Activated naive CD4-positive, alpha-beta T cell treated with anti-CD3 and anti-CD28 coated beads, Interleukin-2, amount 50 U/mL, for 16 hours (primary cell): ENCODE results near the gene CCDC149.
"Not testable (repeated sequence)": the region's sequence is repeated elsewhere in the genome, so short reads cannot be mapped to it uniquely, and the experiment has no call there.

ENCODE experiments used
- DNase-seq: peaks from one replicate; pipeline ENCODE4 v3.0.0-alpha.2; 2020

Gene CCDC149

DNA sequence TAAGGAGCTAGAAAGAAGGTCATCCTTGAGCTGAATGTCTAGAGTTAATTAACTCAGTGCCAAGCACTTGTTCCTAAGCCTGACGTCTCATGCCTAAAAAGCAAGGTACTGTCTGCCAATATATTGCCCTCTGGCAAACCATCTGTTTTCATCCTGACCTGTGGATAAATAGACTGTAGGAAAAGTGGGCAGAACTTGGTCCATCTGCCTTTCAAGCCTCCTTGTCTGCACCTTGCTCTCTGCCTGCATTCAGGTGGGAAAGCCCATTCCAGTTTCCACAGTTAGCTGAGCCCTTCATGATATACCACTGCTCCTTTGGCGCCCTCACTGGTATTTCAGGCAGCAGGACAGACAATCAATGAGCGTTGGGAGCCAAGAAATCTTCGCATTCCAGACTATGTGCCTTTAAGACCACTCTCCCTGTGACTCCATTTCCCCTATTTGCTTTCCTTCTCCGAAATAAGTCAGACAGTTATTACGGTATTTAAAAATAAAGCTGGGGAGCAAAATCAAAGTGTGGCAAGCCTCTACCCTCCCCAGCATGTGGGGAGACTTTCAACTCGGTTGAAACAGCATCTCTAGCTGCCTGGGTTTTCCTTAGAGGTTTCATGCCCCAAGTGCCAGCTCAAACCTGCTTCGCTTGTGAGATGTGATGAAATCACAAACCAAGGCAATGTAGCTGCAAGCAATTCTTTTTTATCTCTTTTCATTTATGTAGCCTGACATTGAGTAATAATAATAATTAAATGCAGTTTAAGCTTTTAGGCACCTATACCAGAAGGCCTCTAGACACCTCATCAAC lies 2.5 kb upstream of the CCDC149 start:
- DNase-seq, result no peak

DNA sequence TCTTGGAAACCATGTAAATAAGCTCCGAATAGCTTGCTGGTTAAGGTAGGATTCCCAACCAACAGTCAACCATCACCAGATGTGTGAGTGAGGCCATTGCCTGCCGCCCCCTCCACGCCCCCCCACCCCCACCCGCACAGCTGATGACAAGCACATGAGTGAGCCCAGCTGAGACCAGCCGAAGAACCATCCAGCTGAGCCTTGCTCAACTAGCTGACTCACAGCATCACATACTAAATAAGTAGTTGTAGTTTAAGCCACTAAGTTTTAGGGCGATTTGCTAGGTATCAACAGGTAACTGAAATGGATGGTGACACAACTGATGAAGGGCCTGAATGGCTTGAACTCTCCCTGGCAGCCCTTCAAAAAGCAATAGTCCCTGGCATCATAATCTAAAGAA lies 1.6 kb upstream of the CCDC149 start:
- no peak for DNase-seq

GRCh38 chr4:24913119-24913485 lies 260 bp upstream of the CCDC149 start:
- DNase-seq, result no peak

- DNase-seq, result no peak
These were observed 2.3 kb downstream of the CCDC149 start for GRCh38 chr4:24910499-24910898.

GRCh38 chr4:24909606-24910005 lies 3.2 kb downstream of the CCDC149 start:
- DNase-seq, result not testable (repeated sequence)

DNA sequence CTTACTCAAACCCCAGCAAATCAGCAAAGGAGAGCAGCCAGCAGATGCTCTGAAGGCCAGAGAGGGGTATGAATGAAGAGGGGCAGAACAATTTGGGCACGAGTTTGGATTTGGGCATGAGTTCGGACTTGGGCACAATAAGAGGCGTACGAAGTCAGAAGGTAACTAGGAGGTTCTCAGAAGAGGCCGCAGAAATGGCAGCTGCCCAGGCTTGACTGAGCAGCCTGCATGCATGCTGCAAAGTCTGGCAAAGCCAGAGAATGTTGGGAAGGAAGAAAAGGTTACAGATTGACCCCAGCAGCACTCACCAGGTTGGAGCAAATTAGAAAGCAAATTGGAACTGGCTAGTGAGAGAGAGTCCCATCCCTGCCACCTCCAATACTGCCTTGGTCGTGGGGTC lies 15.2 kb downstream of the CCDC149 start:
- no peak for DNase-seq

DNA sequence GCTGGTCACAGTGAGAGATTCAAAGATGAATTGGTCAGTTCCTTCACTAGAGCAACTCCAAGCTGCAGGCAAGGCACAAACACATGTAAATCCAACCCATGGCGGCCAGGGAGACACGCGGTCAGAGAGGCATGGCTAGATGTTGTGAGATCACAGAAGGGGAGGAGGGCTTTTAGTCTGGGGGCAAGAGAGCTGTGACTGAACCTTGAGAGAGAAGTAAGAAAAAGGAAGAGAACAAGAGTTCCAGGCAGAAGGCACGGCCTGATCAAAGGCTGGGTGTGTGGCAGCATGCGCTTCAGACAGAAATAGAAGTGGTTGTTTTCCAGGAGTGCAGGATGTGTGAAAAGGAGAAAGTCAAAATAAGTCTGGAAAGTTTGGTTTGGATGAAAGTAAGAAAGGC lies 15.9 kb downstream of the CCDC149 start:
- DNase-seq, result no peak

DNA sequence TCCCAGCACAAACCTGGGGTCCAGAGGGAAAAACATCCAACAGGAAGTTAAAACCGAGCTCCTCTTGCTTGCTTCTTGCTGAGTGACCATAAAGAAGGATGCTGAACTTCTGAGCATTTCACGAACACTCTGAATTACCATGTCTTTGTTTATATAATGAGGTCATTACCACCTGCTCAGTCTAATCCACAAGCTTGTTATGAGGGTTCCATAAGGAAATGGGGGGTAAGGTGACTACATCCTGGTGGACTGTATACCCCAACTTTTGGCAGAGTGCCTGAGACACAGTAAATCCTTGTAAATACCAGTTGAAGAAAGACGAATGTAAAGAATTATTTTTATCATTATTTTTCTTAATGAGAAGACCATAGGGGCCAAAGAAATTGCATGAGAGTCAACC lies 16.8 kb downstream of the CCDC149 start:
- DNase-seq, result no peak

GRCh38 chr4:24895461-24895860 lies 17.4 kb downstream of the CCDC149 start:
- DNase-seq, result no peak

DNA sequence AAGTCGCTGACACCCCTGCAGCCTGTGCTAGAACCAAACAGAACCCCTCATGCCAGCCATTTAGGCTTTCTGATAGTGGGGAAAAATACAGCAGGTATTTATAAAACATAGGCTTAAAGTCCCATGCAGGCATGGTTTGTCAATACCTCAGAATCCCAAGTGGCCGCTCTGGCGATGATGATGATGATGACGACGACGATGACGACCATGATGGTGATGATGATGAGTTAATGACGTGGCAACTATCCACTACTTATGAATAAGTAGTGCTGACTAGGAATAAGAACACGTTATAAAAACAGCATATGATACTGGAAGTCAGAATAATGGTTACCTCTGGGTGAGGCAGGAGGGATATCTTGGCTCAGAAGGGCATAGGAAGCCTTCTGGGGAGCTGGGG lies 18.0 kb downstream of the CCDC149 start:
- DNase-seq, result no peak

DNA sequence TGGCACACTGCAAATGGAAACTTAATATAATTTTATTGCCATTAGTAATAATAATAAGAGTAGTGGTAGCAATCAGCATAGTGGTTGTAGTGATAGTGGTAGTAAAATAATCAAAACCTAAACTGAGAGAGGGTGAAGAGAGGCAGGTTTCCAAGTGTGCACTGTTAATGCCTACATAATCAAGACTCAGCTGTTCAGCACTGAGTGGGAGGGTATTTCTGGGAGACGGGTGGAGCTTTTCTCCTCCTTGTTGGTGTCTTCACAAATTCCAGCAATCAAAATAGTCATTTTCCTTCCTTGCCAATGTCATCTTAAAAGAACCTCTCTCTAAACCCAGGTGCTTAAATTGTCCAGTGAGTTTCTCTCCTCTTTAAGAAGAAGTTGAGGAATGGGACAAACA lies 18.6 kb downstream of the CCDC149 start:
- DNase-seq, result no peak

- no peak for DNase-seq
These were observed 20.1 kb downstream of the CCDC149 start for GRCh38 chr4:24892778-24893177.

DNA sequence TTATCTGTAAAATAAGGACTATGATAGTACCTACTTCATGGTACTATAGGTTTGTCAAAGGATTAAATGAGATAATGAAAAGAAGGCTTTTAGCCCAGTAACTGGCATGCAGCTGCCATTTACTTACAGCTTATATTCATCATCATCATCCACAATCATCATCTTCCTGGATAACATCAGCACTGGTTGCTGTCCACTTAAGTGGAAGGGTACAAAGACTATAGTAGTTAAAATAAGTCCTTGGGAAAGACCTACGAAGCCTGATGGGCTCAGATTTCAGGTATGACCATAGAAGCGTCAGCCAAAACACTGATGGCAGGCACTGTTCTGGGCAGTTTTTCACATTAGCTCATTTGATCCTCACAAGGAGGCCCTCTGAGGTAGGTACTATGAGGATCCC lies 20.6 kb downstream of the CCDC149 start:
- DNase-seq, result no peak

DNA sequence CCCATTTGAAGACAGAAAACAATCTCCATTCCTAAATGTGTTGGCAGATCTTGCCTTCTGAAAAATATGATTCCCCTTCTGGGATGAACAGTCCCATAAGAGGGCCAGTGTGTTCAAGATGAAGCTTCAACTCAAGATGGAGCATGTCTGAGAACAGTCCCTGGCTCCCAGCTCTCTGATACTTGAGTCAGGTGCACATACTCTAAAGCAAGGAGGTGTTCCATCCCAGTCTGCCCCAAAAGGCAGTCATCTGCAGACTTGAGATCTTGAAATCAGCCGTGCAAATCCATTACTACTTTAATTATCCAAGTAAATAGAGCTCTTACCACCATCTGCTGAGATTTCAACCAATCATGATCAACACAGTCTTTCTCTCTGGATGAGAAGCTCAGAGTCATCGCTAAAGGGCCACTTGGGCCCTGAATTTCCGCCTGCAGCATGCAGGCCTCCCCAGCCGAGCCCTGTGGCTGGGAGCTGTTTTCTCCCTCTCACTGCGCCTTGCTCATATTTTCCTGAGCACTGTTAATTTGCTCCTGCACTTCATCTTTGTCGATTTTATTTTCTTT lies 22.2 kb downstream of the CCDC149 start:
- no peak for DNase-seq

GRCh38 chr4:24889991-24890390 lies 22.9 kb downstream of the CCDC149 start:
- DNase-seq, result no peak

DNA sequence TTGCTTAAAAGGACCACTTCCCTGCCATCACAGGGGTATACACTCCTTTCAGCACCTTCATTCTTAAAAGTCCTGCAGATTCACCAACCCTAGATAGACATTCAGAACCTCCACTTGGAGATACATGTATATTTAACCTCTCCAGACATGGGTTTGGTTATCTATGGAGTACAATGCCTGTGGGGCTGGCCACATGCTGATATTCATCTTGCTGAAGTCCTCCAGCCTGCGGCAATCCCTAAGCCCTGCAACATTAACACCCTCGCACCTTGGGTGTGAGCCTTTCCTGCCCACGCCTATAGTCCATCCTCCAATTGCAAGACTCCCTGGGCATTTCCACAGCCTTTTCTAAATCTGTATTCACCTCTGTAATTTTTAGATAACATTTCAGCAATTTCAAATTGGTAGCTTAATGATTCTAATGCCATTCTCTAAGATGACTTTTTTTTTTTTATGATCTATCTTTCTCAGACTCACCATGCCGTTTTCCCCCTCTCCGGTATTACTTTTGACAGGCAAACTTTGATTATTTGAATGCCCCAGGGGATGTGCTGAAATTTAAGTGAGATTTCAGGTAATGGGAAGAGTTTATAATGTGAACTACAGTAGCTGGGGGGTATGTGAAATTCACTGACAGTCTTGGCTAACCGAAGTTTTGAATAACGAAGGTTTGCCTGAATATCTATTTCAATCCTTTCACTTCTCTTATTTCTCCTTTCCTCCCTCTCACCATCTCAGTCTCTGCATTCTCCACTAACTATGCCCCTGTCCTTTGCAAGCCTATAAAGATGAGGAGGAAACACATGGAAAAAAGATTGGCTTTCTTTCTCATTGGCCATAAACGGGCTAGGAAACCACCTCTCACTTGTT lies 24.1 kb downstream of the CCDC149 start:
- no peak for DNase-seq

- no peak for DNase-seq
These were observed 24.9 kb downstream of the CCDC149 start for GRCh38 chr4:24887881-24888430.

- no peak for DNase-seq
These were observed 26.2 kb downstream of the CCDC149 start for GRCh38 chr4:24886596-24886995.

DNA sequence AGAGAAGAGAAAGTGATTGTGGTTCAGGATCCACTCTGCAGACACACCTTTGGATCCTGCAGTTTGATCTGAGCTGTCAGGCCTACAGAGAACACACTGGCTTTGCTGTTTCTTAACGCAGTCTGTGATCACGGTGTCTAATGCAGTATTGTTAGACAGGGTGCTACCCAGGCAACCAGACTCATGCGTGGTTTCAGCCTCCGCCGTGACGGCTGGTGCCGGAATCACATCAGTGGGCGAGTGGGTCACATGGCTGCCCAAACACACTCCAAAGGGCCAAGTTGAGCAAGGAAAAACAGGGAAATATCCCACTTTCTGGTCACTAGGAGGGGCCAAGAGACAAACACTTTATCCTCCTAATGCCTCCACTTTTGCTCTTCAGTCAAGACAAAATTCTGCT lies 27.5 kb downstream of the CCDC149 start:
- no peak for DNase-seq

- DNase-seq, result no peak
These were observed 27.9 kb downstream of the CCDC149 start for GRCh38 chr4:24884902-24885301.

- DNase-seq, result no peak
These were observed 31.2 kb downstream of the CCDC149 start for GRCh38 chr4:24881508-24882196.

DNA sequence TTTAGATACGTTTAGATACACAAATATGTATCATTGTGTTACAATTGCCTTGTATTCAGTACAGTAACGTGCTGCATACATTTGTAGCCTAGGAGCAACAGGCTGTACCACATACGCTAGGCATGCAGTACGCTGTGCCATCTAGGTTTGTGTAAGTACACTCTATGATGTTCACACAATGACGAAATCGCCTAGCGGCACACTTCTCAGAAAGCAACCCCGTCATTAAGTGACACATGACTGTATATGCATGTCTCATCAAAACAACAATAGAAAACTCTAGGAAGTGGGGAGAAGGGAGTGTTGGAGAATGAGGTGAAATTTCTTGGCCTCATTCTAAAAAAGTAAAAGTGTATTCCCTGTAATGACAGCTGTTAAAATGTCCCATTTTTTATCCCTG lies 32.7 kb downstream of the CCDC149 start:
- DNase-seq, result no peak

DNA sequence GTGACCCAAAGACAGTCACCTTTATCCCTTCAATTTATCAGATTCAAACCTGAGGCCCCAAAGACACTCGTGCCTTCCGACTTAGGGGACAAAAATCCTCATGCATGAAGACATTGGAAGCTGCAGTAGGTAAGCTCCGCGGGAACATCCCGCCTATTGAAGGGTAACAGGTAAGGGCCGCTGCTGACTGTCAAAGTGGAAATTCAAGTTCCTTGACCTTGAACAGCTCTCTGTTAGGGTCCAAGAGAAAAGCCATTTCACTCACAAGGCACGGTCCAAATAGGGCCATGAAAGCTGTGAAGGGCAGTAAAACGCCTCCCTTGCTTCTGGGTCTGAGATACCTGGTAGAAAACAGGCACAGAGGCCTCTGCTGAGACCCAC lies 34.2 kb downstream of the CCDC149 start:
- no peak for DNase-seq
